NB4 (cell line): ENCODE measurements around the gene CHAF1B.
A peak's percentile ranks its signal among the peaks of the same experiment; 100 is the strongest.

Experiments
- DNase-seq: peaks from one replicate; pipeline ENCODE4 v3.0.0; 2010; ENCODE audit warnings: low read depth
- H3K4me3 ChIP-seq: one replicate; pipeline ENCODE4 v1.5.1; 2011; ENCODE audit warnings: mild to moderate bottlenecking, low read depth, low read length, moderate library complexity
- CTCF ChIP-seq: IDR thresholded peaks from one replicate; pipeline ENCODE4 v1.5.1; 2012; ENCODE audit warnings: low read depth, low read length
- MAX ChIP-seq: IDR thresholded peaks from 2 replicates; pipeline ENCODE4 v1.6.1; 2011; ENCODE audit warnings: low read depth, low read length
- MYC ChIP-seq: IDR thresholded peaks from 2 replicates; pipeline ENCODE4 v1.6.1; 2011; ENCODE audit warnings: low read depth, low read length
- POLR2A ChIP-seq: IDR thresholded peaks from 2 replicates; pipeline ENCODE4 v1.6.1; 2011; ENCODE audit warnings: mild to moderate bottlenecking; ENCODE audit not compliant: insufficient read length; ENCODE audit errors: extremely low read depth

Gene CHAF1B

DNA sequence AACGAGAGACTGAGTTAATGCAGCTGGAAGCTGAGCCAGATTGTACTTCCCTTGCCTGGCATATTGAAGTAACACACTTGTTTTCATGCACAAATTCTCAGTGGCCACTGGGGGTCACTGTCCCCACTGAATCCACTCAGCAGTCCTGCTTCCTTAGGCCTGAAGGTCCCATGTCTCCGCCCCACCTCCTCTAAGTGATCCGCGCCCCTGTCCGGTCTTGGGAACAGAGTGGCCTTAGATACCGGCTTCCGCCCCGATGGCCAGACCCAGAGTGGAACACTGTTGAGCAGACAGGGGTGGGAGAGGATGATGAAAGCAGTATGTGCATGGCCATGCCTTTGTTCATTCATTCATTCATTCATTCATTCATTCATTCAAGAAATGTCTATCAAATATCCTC, 34.8 kb downstream of the CHAF1B start:
- DNase-seq: peak; percentile 83
- TF ChIP-seq POLR2A (no peak), CTCF (peak; percentile 66), MAX (no peak), MYC (no peak)
- H3K4me3 ChIP-seq: no peak overlapping the region

DNA sequence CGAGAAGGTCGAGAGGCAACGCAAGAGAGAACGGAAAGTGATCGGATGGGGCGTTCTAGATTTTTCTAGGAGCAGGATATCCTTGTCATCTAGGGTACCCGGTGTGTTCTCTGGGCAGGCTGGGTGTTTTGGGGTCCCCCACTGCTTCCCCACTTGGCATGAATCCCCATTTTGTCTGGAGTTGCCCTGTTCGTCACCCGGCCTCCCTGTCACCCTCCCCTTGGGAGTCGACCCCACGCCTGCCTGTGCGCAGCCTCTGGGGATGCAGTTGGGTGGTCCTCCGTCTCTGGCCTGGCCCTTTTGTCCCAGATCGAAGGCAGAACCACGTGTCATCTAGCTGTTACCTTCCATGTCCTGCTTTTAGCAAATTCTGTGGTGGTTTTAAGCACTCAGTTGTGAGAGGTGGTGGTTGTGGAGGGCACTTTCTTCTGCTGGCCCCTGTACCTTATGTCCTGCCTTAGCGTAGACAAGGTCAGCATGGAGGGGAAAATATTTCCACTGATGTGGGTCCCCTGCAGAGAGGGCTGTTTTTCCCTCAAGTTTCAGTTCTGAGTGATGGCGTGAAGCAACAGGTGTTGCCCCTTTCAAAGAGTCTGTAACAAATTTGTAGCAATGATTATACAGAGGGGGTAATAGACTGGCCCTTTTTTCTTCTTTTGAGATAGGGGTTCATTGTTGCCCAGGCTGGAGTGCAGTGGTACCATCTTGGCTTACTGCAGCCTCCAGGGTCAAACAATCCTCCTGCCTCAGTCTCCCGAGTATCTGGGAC, 35.6 kb downstream of the CHAF1B start:
- no peak overlapping the region for H3K4me3 ChIP-seq
- TF ChIP-seq MYC: no peak
- no peak for TF ChIP-seq CTCF
- TF ChIP-seq POLR2A: no peak
- no peak for TF ChIP-seq MAX
- no peak for DNase-seq

GRCh38 chr21:36422279-36423098, 37.3 kb downstream of the CHAF1B start:
- no peak overlapping the region for H3K4me3 ChIP-seq
- TF ChIP-seq POLR2A: no peak
- peak; percentile 84 for TF ChIP-seq CTCF
- DNase-seq: peak; percentile 75

DNA sequence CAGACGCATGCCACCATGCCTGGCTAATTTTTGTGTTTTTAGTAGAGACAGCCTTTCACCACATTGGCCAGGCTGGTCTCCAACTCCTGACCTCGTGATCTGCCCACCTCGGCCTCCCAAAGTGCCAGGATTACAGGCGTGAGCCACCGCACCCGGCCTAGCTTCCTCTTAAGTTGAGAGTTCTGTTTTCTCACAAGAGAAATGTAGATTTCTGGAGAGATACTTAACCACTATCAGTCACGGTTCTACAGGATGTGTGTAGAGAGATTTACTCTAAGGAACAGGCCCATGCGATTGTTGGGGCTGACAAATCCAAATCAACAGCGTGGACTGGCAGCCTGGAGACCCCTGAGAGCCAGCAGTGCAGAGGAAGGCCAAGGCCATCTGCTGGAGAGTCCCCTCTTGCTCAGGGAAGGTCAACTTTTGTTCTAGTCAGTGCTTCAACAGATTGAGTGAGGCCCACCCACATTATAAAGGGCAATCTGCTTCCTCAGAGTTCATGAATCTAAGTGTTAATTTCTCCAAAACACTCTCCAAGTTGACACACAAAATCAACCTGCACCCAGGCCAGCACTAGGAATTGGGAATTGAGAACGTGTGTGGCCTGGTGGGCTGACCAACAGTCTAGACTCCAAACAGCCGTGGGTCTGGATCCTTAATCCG, 38.7 kb downstream of the CHAF1B start:
- H3K4me3 ChIP-seq: no peak overlapping the region
- TF ChIP-seq MYC (no peak), POLR2A (no peak), CTCF (no peak), MAX (no peak)
- DNase-seq: no peak

- DNase-seq: no peak
- no peak for TF ChIP-seq MYC
- TF ChIP-seq CTCF: no peak
- TF ChIP-seq MAX: no peak
- no peak for TF ChIP-seq POLR2A
- H3K4me3 ChIP-seq: no peak overlapping the region
These were observed 39.4 kb downstream of the CHAF1B start for GRCh38 chr21:36424592-36424991.
